SK-N-SH (cell line): ENCODE measurements around the gene CAPN5.

ENCODE experiments used
- GATA2 ChIP-seq: sonication (generic); formaldehyde crosslinking; IDR thresholded peaks from 2 replicates; pipeline ENCODE4 v1.5.0; 2020; ENCODE audit warnings: mild to moderate bottlenecking, missing genetic modification reagents
- PBX3 ChIP-seq: IDR thresholded peaks from 2 replicates; pipeline ENCODE4; 2012
- RAD21 ChIP-seq: IDR thresholded peaks from 2 replicates; pipeline ENCODE4 v1.6.1; 2012; ENCODE audit warnings: mild to moderate bottlenecking, low read length
- RFX5 ChIP-seq: IDR thresholded peaks from 2 replicates; pipeline ENCODE4 v1.6.1; 2012; ENCODE audit warnings: mild to moderate bottlenecking, improper control_type of control experiment, low read length
- TAF1 ChIP-seq: IDR thresholded peaks from 2 replicates; pipeline ENCODE4 v1.6.1; 2012; ENCODE audit warnings: low read depth, mild to moderate bottlenecking, low read length, moderate library complexity, borderline replicate concordance
- USF1 ChIP-seq: IDR thresholded peaks from 2 replicates; pipeline ENCODE4 v1.4.0; 2012; ENCODE audit warnings: low read depth, borderline replicate concordance
- TF ChIP-seq, protein P1 (sequence below): fragments of 200-600 bp; sonication (generic); IDR thresholded peaks from 2 replicates; pipeline ENCODE4 v1.6.1; 2017; ENCODE audit warnings: antibody characterized with exemption, mild to moderate bottlenecking, moderate library complexity
- TF ChIP-seq, protein P2 (sequence below): fragments of 150-350 bp; IDR thresholded peaks from 2 replicates; pipeline ENCODE4 v1.6.1; 2017; ENCODE audit warnings: antibody characterized with exemption, low read length, low read depth, borderline replicate concordance
- TF ChIP-seq, protein P3 (sequence below): IDR thresholded peaks from 2 replicates; pipeline ENCODE4 v1.6.1; 2012; ENCODE audit warnings: mild to moderate bottlenecking, low read depth, low read length, moderate library complexity
- TF ChIP-seq, protein P4 (sequence below): IDR thresholded peaks from 2 replicates; pipeline ENCODE4 v1.4.0; 2012; ENCODE audit warnings: low read depth

DNA sequence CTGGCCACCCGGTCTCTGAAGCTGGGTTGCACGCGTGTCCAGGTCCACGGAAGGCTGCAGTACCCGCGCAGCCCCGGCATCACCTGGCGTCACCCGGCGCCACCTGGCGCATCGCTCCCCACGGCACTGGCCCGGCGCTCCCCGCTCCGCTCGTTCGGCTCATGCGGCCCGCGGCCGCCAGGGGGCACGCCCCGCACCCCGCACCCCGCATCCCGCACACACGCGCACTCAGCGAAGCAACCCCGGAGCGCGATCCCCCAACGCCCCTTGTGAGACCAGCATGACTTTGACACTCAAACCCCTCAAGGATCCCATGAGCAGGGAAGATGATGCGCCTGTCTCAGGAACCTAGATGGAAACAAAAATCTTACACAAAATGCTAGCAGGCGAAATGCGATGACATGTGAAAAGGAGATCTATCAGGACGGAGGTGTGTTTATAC, 20.7 kb upstream of the CAPN5 start:
- TF ChIP-seq, protein P1, sequence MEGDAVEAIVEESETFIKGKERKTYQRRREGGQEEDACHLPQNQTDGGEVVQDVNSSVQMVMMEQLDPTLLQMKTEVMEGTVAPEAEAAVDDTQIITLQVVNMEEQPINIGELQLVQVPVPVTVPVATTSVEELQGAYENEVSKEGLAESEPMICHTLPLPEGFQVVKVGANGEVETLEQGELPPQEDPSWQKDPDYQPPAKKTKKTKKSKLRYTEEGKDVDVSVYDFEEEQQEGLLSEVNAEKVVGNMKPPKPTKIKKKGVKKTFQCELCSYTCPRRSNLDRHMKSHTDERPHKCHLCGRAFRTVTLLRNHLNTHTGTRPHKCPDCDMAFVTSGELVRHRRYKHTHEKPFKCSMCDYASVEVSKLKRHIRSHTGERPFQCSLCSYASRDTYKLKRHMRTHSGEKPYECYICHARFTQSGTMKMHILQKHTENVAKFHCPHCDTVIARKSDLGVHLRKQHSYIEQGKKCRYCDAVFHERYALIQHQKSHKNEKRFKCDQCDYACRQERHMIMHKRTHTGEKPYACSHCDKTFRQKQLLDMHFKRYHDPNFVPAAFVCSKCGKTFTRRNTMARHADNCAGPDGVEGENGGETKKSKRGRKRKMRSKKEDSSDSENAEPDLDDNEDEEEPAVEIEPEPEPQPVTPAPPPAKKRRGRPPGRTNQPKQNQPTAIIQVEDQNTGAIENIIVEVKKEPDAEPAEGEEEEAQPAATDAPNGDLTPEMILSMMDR, result peak; percentile 84
- TF ChIP-seq PBX3, result no peak
- no peak for TF ChIP-seq GATA2 (CRISPR knock-in tag)
- TF ChIP-seq RAD21, result peak; percentile 50
- TF ChIP-seq RFX5, result no peak
- TF ChIP-seq, protein P2, sequence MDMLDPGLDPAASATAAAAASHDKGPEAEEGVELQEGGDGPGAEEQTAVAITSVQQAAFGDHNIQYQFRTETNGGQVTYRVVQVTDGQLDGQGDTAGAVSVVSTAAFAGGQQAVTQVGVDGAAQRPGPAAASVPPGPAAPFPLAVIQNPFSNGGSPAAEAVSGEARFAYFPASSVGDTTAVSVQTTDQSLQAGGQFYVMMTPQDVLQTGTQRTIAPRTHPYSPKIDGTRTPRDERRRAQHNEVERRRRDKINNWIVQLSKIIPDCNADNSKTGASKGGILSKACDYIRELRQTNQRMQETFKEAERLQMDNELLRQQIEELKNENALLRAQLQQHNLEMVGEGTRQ, result no peak
- TF ChIP-seq USF1, result no peak
- TF ChIP-seq, protein P3, sequence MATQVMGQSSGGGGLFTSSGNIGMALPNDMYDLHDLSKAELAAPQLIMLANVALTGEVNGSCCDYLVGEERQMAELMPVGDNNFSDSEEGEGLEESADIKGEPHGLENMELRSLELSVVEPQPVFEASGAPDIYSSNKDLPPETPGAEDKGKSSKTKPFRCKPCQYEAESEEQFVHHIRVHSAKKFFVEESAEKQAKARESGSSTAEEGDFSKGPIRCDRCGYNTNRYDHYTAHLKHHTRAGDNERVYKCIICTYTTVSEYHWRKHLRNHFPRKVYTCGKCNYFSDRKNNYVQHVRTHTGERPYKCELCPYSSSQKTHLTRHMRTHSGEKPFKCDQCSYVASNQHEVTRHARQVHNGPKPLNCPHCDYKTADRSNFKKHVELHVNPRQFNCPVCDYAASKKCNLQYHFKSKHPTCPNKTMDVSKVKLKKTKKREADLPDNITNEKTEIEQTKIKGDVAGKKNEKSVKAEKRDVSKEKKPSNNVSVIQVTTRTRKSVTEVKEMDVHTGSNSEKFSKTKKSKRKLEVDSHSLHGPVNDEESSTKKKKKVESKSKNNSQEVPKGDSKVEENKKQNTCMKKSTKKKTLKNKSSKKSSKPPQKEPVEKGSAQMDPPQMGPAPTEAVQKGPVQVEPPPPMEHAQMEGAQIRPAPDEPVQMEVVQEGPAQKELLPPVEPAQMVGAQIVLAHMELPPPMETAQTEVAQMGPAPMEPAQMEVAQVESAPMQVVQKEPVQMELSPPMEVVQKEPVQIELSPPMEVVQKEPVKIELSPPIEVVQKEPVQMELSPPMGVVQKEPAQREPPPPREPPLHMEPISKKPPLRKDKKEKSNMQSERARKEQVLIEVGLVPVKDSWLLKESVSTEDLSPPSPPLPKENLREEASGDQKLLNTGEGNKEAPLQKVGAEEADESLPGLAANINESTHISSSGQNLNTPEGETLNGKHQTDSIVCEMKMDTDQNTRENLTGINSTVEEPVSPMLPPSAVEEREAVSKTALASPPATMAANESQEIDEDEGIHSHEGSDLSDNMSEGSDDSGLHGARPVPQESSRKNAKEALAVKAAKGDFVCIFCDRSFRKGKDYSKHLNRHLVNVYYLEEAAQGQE, result no peak
- TF ChIP-seq, protein P4, sequence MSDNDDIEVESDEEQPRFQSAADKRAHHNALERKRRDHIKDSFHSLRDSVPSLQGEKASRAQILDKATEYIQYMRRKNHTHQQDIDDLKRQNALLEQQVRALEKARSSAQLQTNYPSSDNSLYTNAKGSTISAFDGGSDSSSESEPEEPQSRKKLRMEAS, result no peak
- no peak for TF ChIP-seq TAF1
